Gastrocnemius medialis (tissue), 4 donors: ENCODE measurements around the gene MAS1L.

Source experiments
- CTCF ChIP-seq, 5 experiments: fragments of 450-650 bp in 3 of 5; fragments of 200-600 bp in 2 of 5; sonication (generic) in 2 of 5; IDR thresholded peaks in 4 of 5; conservative IDR thresholded peaks in 1 of 5; 1 replicate in 4 of 5; 2 replicates in 1 of 5; pipeline ENCODE4 v1.5.1; 2016 to 2019; ENCODE audit warnings: antibody characterized with exemption in 5 of 5, mild to moderate bottlenecking in 3 of 5, moderate library complexity in 3 of 5
- POLR2A ChIP-seq, 2 donors: fragments of 450-650 bp; IDR thresholded peaks; one replicate each; pipeline ENCODE4 v1.6.1; 2017; ENCODE audit warnings: antibody characterized with exemption in 2 of 2, mild to moderate bottlenecking in 2 of 2, moderate library complexity in 2 of 2

- no peak for TF ChIP-seq POLR2A (IDR thresholded peaks at IDR 0.05)
- TF ChIP-seq CTCF (IDR thresholded peaks at IDR 0.05 in 4 of 5, conservative IDR thresholded peaks at IDR 0.05 in 1 of 5) = no peak
These were observed 14.8 kb upstream of the MAS1L start for GRCh38 chr6:29502597-29502996.
